H9 (cell line): ENCODE data around the gene FBXL15. TPM values are rescaled to one million over a fixed set of nuclear protein-coding genes. Genes with fewer than 3 reads are reported as not detected.

ENCODE experiments used
- DNase-seq: peaks from one replicate; pipeline ENCODE4 v3.0.0-alpha.2; 2017
- H2AFZ ChIP-seq: one replicate; pipeline ENCODE4 v1.6.1; 2013; ENCODE audit warnings: mild to moderate bottlenecking, low read length, control low read depth, moderate library complexity
- H2AK5ac ChIP-seq: 2 replicates; pipeline ENCODE4 v1.6.1; 2013; ENCODE audit warnings: low read length, control low read depth, mixed read lengths; ENCODE audit not compliant: insufficient read length
- H2BK120ac ChIP-seq: one replicate; pipeline ENCODE4 v1.6.1; 2013; ENCODE audit warnings: low read depth, mild to moderate bottlenecking, low read length, control low read depth, inconsistent platforms; ENCODE audit not compliant: poor library complexity, severe bottlenecking
- H2BK12ac ChIP-seq: 2 replicates; pipeline ENCODE4 v1.6.1; 2013; ENCODE audit warnings: low read length, control low read depth, mixed read lengths, low read depth; ENCODE audit not compliant: insufficient read length
- H2BK15ac ChIP-seq: 2 replicates; pipeline ENCODE4 v1.6.1; 2013; ENCODE audit warnings: low read depth, low read length, control low read depth
- H2BK20ac ChIP-seq: one replicate; pipeline ENCODE4 v1.6.1; 2013; ENCODE audit warnings: low read depth, mild to moderate bottlenecking, low read length, control low read depth, inconsistent platforms; ENCODE audit not compliant: poor library complexity, severe bottlenecking
- H2BK5ac ChIP-seq: 2 replicates; pipeline ENCODE4 v1.6.1; 2013; ENCODE audit warnings: low read length, control low read depth, mixed read lengths; ENCODE audit not compliant: insufficient read length
- H3K14ac ChIP-seq: 2 replicates; pipeline ENCODE4 v1.6.1; 2013; ENCODE audit warnings: low read length, control low read depth; ENCODE audit not compliant: insufficient read depth
- H3K18ac ChIP-seq: 2 replicates; pipeline ENCODE4 v1.6.1; 2013; ENCODE audit warnings: low read depth, mild to moderate bottlenecking, mixed read lengths, low read length, control low read depth; ENCODE audit not compliant: insufficient read length
- H3K23ac ChIP-seq: 2 replicates; pipeline ENCODE4 v1.6.1; 2013; ENCODE audit warnings: low read length, control low read depth, mixed read lengths, low read depth; ENCODE audit not compliant: insufficient read length
- H3K23me2 ChIP-seq: 2 replicates; pipeline ENCODE4 v1.6.1; 2013; ENCODE audit warnings: low read depth, mild to moderate bottlenecking, mixed read lengths, low read length, control low read depth; ENCODE audit not compliant: insufficient read length, poor library complexity, severe bottlenecking
- H3K27ac ChIP-seq: 2 replicates; pipeline ENCODE4 v1.5.1; 2013; ENCODE audit warnings: low read length, control low read depth, mixed read lengths, low read depth; ENCODE audit not compliant: insufficient read length
- H3K27me3 ChIP-seq: 2 replicates; pipeline ENCODE4 v1.6.1; 2013; ENCODE audit warnings: low read length, control low read depth, inconsistent platforms; ENCODE audit not compliant: insufficient read depth
- H3K4ac ChIP-seq: 2 replicates; pipeline ENCODE4 v1.6.1; 2013; ENCODE audit warnings: low read depth, mild to moderate bottlenecking, control low read depth, inconsistent platforms, low read length, moderate library complexity
- H3K4me1 ChIP-seq: 2 replicates; pipeline ENCODE4 v1.6.1; 2013; ENCODE audit warnings: low read length, control low read depth, inconsistent platforms; ENCODE audit not compliant: insufficient read depth
- H3K4me2 ChIP-seq: 2 replicates; pipeline ENCODE4 v1.6.1; 2013; ENCODE audit warnings: low read length, control low read depth, mixed read lengths; ENCODE audit not compliant: insufficient read length, insufficient read depth
- H3K56ac ChIP-seq: 2 replicates; pipeline ENCODE4 v1.6.1; 2013; ENCODE audit warnings: low read depth, mild to moderate bottlenecking, mixed read lengths, low read length, control low read depth; ENCODE audit not compliant: insufficient read length
- H3K79me1 ChIP-seq: 2 replicates; pipeline ENCODE4 v1.6.1; 2013; ENCODE audit warnings: low read depth, mild to moderate bottlenecking, moderate library complexity, low read length, control low read depth, inconsistent platforms; ENCODE audit not compliant: insufficient read depth, poor library complexity, severe bottlenecking
- H3K79me2 ChIP-seq: 2 replicates; pipeline ENCODE4 v1.6.1; 2013; ENCODE audit warnings: low read length, control low read depth, inconsistent platforms; ENCODE audit not compliant: insufficient read depth
- H3K9ac ChIP-seq: 2 replicates; pipeline ENCODE4 v1.6.1; 2013; ENCODE audit warnings: low read length, control low read depth, mixed read lengths; ENCODE audit not compliant: insufficient read length; ENCODE audit errors: extremely low read depth
- H3K9me3 ChIP-seq: one replicate; pipeline ENCODE4 v1.6.1; 2013; ENCODE audit warnings: low read depth, low read length, inconsistent platforms; ENCODE audit not compliant: control insufficient read depth
- H3T11ph ChIP-seq: one replicate; pipeline ENCODE4 v1.6.1; 2013; ENCODE audit warnings: mild to moderate bottlenecking, low read length, control low read depth, inconsistent platforms
- H4K20me1 ChIP-seq: one replicate; pipeline ENCODE4 v1.6.1; 2013; ENCODE audit not compliant: control insufficient read depth, insufficient read length, insufficient read depth
- H4K5ac ChIP-seq: 2 replicates; pipeline ENCODE4 v1.6.1; 2013; ENCODE audit warnings: low read depth, mild to moderate bottlenecking, mixed read lengths, low read length, control low read depth; ENCODE audit not compliant: insufficient read length
- H4K8ac ChIP-seq: replicated peaks from 2 replicates; pipeline ENCODE4 v1.6.1; 2013; ENCODE audit warnings: low read length, control low read depth, mixed read lengths, low read depth; ENCODE audit not compliant: insufficient read length
- H4K91ac ChIP-seq: 2 replicates; pipeline ENCODE4 v1.6.1; 2013; ENCODE audit warnings: low read depth, mild to moderate bottlenecking, moderate library complexity, mixed read lengths, low read length, control low read depth; ENCODE audit not compliant: insufficient read length
- H3K27ac Mint-ChIP-seq, 3 experiments: 2 replicates in 2 of 3; 3 replicates in 1 of 3; pipeline ENCODE4 v1.8.0; 2020 to 2021; ENCODE audit warnings: mixed read lengths in 3 of 3, mild to moderate bottlenecking in 1 of 3, moderate library complexity in 1 of 3
- H3K27me3 Mint-ChIP-seq: 2 replicates; pipeline ENCODE4 v1.8.0; 2021; ENCODE audit warnings: low read depth, mild to moderate bottlenecking, moderate library complexity, mixed read lengths
- H3K36me3 Mint-ChIP-seq, 3 experiments: 2 replicates in 2 of 3; 3 replicates in 1 of 3; pipeline ENCODE4 v1.8.0; 2020 to 2021; ENCODE audit warnings: low read depth in 3 of 3, mixed read lengths in 3 of 3; ENCODE audit not compliant: insufficient read depth in 1 of 3
- H3K4me1 Mint-ChIP-seq, 2 experiments: 2 replicates each; pipeline ENCODE4 v1.8.0; 2020; ENCODE audit warnings: mixed read lengths in 2 of 2
- H3K4me3 Mint-ChIP-seq, 2 experiments: 2 replicates in 1 of 2; 3 replicates in 1 of 2; pipeline ENCODE4 v1.8.0; 2020 to 2021; ENCODE audit warnings: mild to moderate bottlenecking in 2 of 2, mixed read lengths in 2 of 2, moderate library complexity in 1 of 2
- H3K9me3 Mint-ChIP-seq, 2 experiments: 2 replicates in 1 of 2; 3 replicates in 1 of 2; pipeline ENCODE4 v1.8.0; 2020; ENCODE audit warnings: mild to moderate bottlenecking in 2 of 2, mixed read lengths in 2 of 2, moderate library complexity in 1 of 2
- WGBS: extraction: QIAGEN DNeasy Blood & Tissue Kit; methylation state at CpG from one replicate; pipeline ENCODE4 v1.1.7; 2013; ENCODE audit warnings: missing lambda C conversion rate, low lambda C conversion rate, mixed read lengths; ENCODE audit not compliant: insufficient read length; ENCODE audit errors: extremely low coverage; 5-methylcytosine and 5-hydroxymethylcytosine counted together
- total RNA-seq: library from RNA; stranded (reverse); gene quantifications from 2 replicates; pipeline ENCODE4 v1.2.1, GENCODE V29; 2021
- TF ChIP-seq, protein P1 (sequence below): fragments of 200-600 bp; sonication (generic); conservative IDR thresholded peaks from 3 replicates; pipeline ENCODE4 v1.8.0; 2021; ENCODE audit warnings: antibody characterized with exemption, mild to moderate bottlenecking

Gene FBXL15
- total RNA-seq, 1 experiment from 2014 or later: 9.1 TPM

DNA sequence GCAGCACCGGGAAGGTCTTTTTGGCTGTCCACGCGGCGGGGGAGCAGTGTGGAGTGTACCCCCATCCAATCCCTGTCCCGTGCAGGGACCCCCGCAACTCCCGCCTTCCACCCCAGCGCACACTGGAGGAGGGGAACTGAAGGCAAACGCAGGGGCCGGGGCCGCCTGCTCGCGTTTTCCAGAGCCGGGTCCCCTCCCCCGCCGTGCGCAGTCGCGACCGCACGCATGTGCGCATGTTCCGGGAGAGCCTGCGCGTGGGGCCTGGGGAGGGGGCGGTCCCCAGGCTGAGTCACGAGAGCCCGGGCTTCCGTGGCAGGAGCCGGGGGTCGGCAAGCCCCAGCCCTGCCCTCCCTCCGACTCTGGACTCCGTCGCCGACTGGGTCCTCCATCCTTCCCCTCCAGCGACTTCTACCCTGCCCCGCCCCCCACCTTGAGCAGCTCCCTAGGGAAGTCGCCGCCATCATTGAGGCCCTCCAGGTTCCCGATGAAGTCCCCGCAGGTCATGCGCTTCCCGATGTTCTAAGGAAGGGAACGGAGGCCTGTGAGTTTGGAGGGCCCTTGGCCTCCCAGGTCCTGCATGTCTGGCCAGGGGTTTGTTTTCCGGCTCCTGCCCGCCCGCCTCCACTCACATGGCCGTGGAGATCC is 10.1 kb upstream of the FBXL15 start:
- H2AFZ ChIP-seq: no peak overlapping the region
- no peak overlapping the region for H3K4ac ChIP-seq
- no peak overlapping the region; a peak in 1 of 7 replicates for H3K27ac Mint-ChIP-seq
- no peak overlapping the region for H3K56ac ChIP-seq
- no peak overlapping the region for H3K9ac ChIP-seq
- H4K20me1 ChIP-seq: peaks cover 2% of the 10 kb centered on the region
- no peak overlapping the region for H2BK12ac ChIP-seq
- no peak overlapping the region for H2AK5ac ChIP-seq
- peaks cover 27% of the 10 kb centered on the region; the same call in 1 of the 2 replicates for H3K27me3 ChIP-seq
- no peaks in the 10 kb centered on the region for H3K9me3 ChIP-seq
- H3K4me2 ChIP-seq: peak overlapping the region; percentile 27
- no CpG with 5 or more reads among the region's 48 CpGs for WGBS
- H4K5ac ChIP-seq: no peak overlapping the region
- no peak overlapping the region for H2BK20ac ChIP-seq
- H4K8ac ChIP-seq: no peak overlapping the region
- H3K79me2 ChIP-seq: no peaks in the 10 kb centered on the region
- H2BK5ac ChIP-seq: no peak overlapping the region
- H4K91ac ChIP-seq: no peak overlapping the region
- peak overlapping the region; percentile 60 to 75 for H3K4me3 Mint-ChIP-seq
- peak overlapping the region; percentile 34 for H3K18ac ChIP-seq
- no peak overlapping the region for H3K27ac ChIP-seq
- H3K4me1 ChIP-seq: peaks cover 3% of the 10 kb centered on the region; the same call in 1 of the 2 replicates
- peaks cover 3% of the 10 kb centered on the region for H3K23me2 ChIP-seq
- peaks cover 0 to 2% (median 2%) of the 10 kb centered on the region in 3 experiments; a peak in 2 of 7 replicates for H3K36me3 Mint-ChIP-seq
- no peak overlapping the region for H3K14ac ChIP-seq
- TF ChIP-seq, protein P1, sequence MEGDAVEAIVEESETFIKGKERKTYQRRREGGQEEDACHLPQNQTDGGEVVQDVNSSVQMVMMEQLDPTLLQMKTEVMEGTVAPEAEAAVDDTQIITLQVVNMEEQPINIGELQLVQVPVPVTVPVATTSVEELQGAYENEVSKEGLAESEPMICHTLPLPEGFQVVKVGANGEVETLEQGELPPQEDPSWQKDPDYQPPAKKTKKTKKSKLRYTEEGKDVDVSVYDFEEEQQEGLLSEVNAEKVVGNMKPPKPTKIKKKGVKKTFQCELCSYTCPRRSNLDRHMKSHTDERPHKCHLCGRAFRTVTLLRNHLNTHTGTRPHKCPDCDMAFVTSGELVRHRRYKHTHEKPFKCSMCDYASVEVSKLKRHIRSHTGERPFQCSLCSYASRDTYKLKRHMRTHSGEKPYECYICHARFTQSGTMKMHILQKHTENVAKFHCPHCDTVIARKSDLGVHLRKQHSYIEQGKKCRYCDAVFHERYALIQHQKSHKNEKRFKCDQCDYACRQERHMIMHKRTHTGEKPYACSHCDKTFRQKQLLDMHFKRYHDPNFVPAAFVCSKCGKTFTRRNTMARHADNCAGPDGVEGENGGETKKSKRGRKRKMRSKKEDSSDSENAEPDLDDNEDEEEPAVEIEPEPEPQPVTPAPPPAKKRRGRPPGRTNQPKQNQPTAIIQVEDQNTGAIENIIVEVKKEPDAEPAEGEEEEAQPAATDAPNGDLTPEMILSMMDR: no peak
- peak; percentile 64 for DNase-seq
- peaks cover 28 to 49% of the 10 kb centered on the region in 2 experiments for H3K4me1 Mint-ChIP-seq
- peaks cover 84% of the 10 kb centered on the region for H3K27me3 Mint-ChIP-seq
- H3K79me1 ChIP-seq: no peaks in the 10 kb centered on the region
- peaks cover 0 to 4% of the 10 kb centered on the region in 2 experiments; a peak in 1 of 5 replicates for H3K9me3 Mint-ChIP-seq
- no peak overlapping the region for H3T11ph ChIP-seq
- H3K23ac ChIP-seq: no peak overlapping the region
- no peak overlapping the region for H2BK120ac ChIP-seq
- no peak overlapping the region for H2BK15ac ChIP-seq
